K562 (cell line): ENCODE results near the gene PRRT2. TPM values are rescaled to one million over a fixed set of nuclear protein-coding genes. Genes with fewer than 3 reads are reported as not detected.

Source experiments
- CXXC5 ChIP-seq: fragments of 250-450 bp; sonication (Bioruptor Pico); IDR thresholded peaks from 2 replicates; pipeline ENCODE4 v1.8.0; 2022; ENCODE audit warnings: inconsistent platforms, mild to moderate bottlenecking, moderate library complexity
- FOS ChIP-seq: IDR thresholded peaks from 3 replicates; pipeline ENCODE4 v1.6.1; 2011; ENCODE audit not compliant: insufficient read length; ENCODE audit errors: extremely low read depth
- GABPA ChIP-seq: fragments of 200-800 bp; sonication (Bioruptor generic); conservative IDR thresholded peaks from 2 replicates; pipeline ENCODE4 v1.6.1; 2016; ENCODE audit warnings: low read depth, missing genetic modification characterization, missing compliant biosample characterization
- HOXB6 ChIP-seq: fragments of 250-450 bp; sonication (Bioruptor Pico); IDR thresholded peaks from 2 replicates; pipeline ENCODE4 v1.5.1; 2022; ENCODE audit warnings: mild to moderate bottlenecking, borderline replicate concordance
- PML ChIP-seq: IDR thresholded peaks from 2 replicates; pipeline ENCODE4 v1.6.1; 2012; ENCODE audit warnings: low read length, inconsistent platforms
- POU5F1 ChIP-seq: fragments of 150-350 bp; IDR thresholded peaks from 2 replicates; pipeline ENCODE4 v1.6.1; 2014; ENCODE audit warnings: borderline replicate concordance, low read length, low read depth, mild to moderate bottlenecking; ENCODE audit not compliant: partially characterized antibody
- PTTG1 ChIP-seq: fragments of 450-650 bp; IDR thresholded peaks from 2 replicates; pipeline ENCODE4 v1.6.1; 2016; ENCODE audit warnings: low read depth, mild to moderate bottlenecking, missing genetic modification characterization, missing compliant biosample characterization
- ZNF589 ChIP-seq: fragments of 200-800 bp; sonication (Bioruptor generic); IDR thresholded peaks from 2 replicates; pipeline ENCODE4 v1.6.1; 2016; ENCODE audit warnings: low read depth, missing genetic modification characterization, missing compliant biosample characterization
- ZNF76 ChIP-seq: fragments of 250-450 bp; sonication (Bioruptor Pico); IDR thresholded peaks from 2 replicates; pipeline ENCODE4 v1.4.0; 2020; ENCODE audit warnings: mild to moderate bottlenecking, moderate library complexity, borderline replicate concordance
- polyA plus RNA-seq, 8 experiments: library from polyadenylated mRNA; depleted of rRNA in 4 of 8; stranded (reverse) in 5 of 8; unstranded in 3 of 8; fragments of >200 nt; fragmentation: Nextera tagmentation in 2 of 8; fragmentation: Illumina TruSeq in 1 of 8; extraction: Ambion mirVana in 2 of 8; extraction: Trizol in 1 of 8; gene quantifications; 2 replicates each; pipeline versions ENCODE4 v1.2.1 to v1.2.3, GENCODE V29; 2011 to 2014; ENCODE audit warnings: inconsistent platforms in 1 of 8, missing spikeins in 1 of 8
- total RNA-seq, 7 experiments: library from RNA; depleted of rRNA in 6 of 7; stranded (reverse); fragments of >200 nt in 6 of 7; fragmentation: Illumina TruSeq in 2 of 7; extraction: Trizol in 2 of 7; gene quantifications; 2 replicates each; pipeline versions ENCODE4 v1.2.1 to v1.2.3, GENCODE V29; 2011 to 2021; ENCODE audit warnings: low replicate concordance in 1 of 7
- TF ChIP-seq, protein P1 (sequence below): fragments of 450-650 bp; IDR thresholded peaks from 2 replicates; pipeline ENCODE4 v1.6.1; 2016; ENCODE audit warnings: mild to moderate bottlenecking, moderate library complexity
- TF ChIP-seq, protein P2 (sequence below): fragments of 450-650 bp; formaldehyde crosslinking; IDR thresholded peaks from 2 replicates; pipeline ENCODE4 v1.4.0; 2020; ENCODE audit warnings: mild to moderate bottlenecking, mixed read lengths
- TF ChIP-seq, protein P3 (sequence below): fragments of 450-650 bp; formaldehyde crosslinking; IDR thresholded peaks from 2 replicates; pipeline ENCODE4 v1.4.0; 2020; ENCODE audit warnings: mild to moderate bottlenecking, moderate library complexity

The PRRT2 gene
- total and polyA plus RNA-seq, 9 of the 15 experiments (the other 6 are each of a cell fraction or from before 2014, with no cell fraction given) = 0.11 to 1.0 (median 0.42) TPM; not detected in 2

DNA sequence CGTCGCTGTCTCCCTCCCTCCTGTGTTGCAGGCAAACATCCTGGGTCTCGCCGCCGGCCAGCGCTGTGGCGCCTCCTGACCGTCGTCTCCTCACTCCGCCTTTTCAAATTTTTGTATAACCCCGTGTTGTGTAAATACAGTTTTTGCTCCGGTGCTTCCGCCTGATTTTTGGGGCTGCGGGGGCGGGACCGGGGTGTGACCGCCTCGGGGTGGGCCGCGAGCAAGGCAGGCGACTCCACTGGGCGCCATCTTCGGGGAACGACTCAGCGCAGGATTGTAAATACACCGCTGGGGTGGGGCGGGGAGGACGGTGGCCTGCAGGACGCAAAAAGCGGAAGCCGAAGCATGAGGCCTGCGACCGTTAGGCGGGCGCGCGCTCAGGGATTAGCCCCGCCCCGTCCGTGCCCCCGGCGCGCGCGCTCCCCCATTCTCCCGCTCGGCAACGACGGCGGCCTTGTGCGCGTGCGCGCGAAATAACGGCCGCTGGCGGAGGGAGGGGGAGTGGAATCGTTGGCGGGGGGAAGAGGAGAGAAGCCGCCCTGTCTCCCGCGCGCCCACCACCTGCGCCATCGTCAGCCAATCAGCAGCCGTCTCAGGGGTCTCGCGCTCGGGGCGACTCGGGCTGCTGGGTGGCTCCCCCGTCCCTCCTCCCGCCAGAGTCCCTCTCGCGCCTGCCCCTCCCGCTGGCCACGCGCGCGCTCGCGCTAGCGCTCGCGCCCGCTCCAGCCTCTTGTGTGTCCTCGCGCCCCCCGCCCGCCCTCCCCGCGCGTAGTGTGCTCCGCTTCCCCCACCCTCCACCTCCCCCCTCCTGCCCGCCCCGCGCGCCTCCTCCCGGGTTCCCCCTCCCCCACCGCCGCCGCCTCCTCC lies 6.5 kb upstream of the PRRT2 start (continued):
- TF ChIP-seq, protein P1, sequence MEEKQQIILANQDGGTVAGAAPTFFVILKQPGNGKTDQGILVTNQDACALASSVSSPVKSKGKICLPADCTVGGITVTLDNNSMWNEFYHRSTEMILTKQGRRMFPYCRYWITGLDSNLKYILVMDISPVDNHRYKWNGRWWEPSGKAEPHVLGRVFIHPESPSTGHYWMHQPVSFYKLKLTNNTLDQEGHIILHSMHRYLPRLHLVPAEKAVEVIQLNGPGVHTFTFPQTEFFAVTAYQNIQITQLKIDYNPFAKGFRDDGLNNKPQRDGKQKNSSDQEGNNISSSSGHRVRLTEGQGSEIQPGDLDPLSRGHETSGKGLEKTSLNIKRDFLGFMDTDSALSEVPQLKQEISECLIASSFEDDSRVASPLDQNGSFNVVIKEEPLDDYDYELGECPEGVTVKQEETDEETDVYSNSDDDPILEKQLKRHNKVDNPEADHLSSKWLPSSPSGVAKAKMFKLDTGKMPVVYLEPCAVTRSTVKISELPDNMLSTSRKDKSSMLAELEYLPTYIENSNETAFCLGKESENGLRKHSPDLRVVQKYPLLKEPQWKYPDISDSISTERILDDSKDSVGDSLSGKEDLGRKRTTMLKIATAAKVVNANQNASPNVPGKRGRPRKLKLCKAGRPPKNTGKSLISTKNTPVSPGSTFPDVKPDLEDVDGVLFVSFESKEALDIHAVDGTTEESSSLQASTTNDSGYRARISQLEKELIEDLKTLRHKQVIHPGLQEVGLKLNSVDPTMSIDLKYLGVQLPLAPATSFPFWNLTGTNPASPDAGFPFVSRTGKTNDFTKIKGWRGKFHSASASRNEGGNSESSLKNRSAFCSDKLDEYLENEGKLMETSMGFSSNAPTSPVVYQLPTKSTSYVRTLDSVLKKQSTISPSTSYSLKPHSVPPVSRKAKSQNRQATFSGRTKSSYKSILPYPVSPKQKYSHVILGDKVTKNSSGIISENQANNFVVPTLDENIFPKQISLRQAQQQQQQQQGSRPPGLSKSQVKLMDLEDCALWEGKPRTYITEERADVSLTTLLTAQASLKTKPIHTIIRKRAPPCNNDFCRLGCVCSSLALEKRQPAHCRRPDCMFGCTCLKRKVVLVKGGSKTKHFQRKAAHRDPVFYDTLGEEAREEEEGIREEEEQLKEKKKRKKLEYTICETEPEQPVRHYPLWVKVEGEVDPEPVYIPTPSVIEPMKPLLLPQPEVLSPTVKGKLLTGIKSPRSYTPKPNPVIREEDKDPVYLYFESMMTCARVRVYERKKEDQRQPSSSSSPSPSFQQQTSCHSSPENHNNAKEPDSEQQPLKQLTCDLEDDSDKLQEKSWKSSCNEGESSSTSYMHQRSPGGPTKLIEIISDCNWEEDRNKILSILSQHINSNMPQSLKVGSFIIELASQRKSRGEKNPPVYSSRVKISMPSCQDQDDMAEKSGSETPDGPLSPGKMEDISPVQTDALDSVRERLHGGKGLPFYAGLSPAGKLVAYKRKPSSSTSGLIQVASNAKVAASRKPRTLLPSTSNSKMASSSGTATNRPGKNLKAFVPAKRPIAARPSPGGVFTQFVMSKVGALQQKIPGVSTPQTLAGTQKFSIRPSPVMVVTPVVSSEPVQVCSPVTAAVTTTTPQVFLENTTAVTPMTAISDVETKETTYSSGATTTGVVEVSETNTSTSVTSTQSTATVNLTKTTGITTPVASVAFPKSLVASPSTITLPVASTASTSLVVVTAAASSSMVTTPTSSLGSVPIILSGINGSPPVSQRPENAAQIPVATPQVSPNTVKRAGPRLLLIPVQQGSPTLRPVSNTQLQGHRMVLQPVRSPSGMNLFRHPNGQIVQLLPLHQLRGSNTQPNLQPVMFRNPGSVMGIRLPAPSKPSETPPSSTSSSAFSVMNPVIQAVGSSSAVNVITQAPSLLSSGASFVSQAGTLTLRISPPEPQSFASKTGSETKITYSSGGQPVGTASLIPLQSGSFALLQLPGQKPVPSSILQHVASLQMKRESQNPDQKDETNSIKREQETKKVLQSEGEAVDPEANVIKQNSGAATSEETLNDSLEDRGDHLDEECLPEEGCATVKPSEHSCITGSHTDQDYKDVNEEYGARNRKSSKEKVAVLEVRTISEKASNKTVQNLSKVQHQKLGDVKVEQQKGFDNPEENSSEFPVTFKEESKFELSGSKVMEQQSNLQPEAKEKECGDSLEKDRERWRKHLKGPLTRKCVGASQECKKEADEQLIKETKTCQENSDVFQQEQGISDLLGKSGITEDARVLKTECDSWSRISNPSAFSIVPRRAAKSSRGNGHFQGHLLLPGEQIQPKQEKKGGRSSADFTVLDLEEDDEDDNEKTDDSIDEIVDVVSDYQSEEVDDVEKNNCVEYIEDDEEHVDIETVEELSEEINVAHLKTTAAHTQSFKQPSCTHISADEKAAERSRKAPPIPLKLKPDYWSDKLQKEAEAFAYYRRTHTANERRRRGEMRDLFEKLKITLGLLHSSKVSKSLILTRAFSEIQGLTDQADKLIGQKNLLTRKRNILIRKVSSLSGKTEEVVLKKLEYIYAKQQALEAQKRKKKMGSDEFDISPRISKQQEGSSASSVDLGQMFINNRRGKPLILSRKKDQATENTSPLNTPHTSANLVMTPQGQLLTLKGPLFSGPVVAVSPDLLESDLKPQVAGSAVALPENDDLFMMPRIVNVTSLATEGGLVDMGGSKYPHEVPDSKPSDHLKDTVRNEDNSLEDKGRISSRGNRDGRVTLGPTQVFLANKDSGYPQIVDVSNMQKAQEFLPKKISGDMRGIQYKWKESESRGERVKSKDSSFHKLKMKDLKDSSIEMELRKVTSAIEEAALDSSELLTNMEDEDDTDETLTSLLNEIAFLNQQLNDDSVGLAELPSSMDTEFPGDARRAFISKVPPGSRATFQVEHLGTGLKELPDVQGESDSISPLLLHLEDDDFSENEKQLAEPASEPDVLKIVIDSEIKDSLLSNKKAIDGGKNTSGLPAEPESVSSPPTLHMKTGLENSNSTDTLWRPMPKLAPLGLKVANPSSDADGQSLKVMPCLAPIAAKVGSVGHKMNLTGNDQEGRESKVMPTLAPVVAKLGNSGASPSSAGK = peak; percentile 96
- TF ChIP-seq GABPA (tag) = peak; percentile 77
- TF ChIP-seq HOXB6 = no peak
- TF ChIP-seq PTTG1 (tag) = no peak
- TF ChIP-seq, protein P2, sequence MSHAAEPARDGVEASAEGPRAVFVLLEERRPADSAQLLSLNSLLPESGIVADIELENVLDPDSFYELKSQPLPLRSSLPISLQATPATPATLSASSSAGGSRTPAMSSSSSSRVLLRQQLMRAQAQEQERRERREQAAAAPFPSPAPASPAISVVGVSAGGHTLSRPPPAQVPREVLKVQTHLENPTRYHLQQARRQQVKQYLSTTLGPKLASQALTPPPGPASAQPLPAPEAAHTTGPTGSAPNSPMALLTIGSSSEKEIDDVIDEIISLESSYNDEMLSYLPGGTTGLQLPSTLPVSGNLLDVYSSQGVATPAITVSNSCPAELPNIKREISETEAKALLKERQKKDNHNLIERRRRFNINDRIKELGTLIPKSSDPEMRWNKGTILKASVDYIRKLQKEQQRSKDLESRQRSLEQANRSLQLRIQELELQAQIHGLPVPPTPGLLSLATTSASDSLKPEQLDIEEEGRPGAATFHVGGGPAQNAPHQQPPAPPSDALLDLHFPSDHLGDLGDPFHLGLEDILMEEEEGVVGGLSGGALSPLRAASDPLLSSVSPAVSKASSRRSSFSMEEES (CRISPR knock-in tag) = peak; percentile 17; the same call in 1 of the 2 replicates
- TF ChIP-seq PML = peak; percentile 78
- peak; percentile 93 for TF ChIP-seq POU5F1
- peak; percentile 95 for TF ChIP-seq CXXC5 (CRISPR knock-in tag)
- TF ChIP-seq, protein P3, sequence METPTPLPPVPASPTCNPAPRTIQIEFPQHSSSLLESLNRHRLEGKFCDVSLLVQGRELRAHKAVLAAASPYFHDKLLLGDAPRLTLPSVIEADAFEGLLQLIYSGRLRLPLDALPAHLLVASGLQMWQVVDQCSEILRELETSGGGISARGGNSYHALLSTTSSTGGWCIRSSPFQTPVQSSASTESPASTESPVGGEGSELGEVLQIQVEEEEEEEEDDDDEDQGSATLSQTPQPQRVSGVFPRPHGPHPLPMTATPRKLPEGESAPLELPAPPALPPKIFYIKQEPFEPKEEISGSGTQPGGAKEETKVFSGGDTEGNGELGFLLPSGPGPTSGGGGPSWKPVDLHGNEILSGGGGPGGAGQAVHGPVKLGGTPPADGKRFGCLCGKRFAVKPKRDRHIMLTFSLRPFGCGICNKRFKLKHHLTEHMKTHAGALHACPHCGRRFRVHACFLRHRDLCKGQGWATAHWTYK (CRISPR knock-in tag) = peak; percentile 92; the same call in 1 of the 2 replicates
- no peak for TF ChIP-seq FOS
- TF ChIP-seq ZNF589 (CRISPR knock-in tag) = peak; percentile 94
- peak; percentile 92 for TF ChIP-seq ZNF76 (CRISPR knock-in tag)
